B cell (primary cell): ENCODE data around the gene LITAFD. TPM values are rescaled to one million over a fixed set of nuclear protein-coding genes. Genes with fewer than 3 reads are reported as not detected.

Experiments used
- ATAC-seq: fragments of 200-7000 bp; cut with Tn5 transposase; one replicate; pipeline ENCODE4 v1.10.0; 2021; ENCODE audit warnings: low read depth, mild to moderate bottlenecking, moderate number of reproducible peaks, moderate library complexity
- CTCF ChIA-PET: fragments of 350-600 bp; sonication (Branson Sonifier 250); formaldehyde crosslinking; loops from one replicate; lab custom pipeline; 2021; ENCODE audit warnings: antibody characterized with exemption, inconsistent platforms; lab: Charles Lee
- POLR2A ChIA-PET: fragments of 350-600 bp; sonication (Branson Sonifier 250); formaldehyde crosslinking; loops from one replicate; lab custom pipeline; 2021; ENCODE audit warnings: antibody characterized with exemption; lab: Charles Lee
- DNase-seq: peaks from one replicate; pipeline ENCODE4 v3.0.0; 2013
- H2AFZ ChIP-seq: 2 replicates; pipeline ENCODE4 v1.6.1; 2012; ENCODE audit warnings: mild to moderate bottlenecking, low read depth, low read length; ENCODE audit not compliant: insufficient read depth, poor library complexity, severe bottlenecking
- H3K27ac ChIP-seq, 2 donors: 1 replicate in 1 of 2; 2 replicates in 1 of 2; pipeline ENCODE4 v1.5.1; 2012 to 2013; ENCODE audit warnings: low read length in 2 of 2, mild to moderate bottlenecking in 2 of 2, moderate library complexity in 1 of 2
- H3K27me3 ChIP-seq, 4 experiments: fragments of 200-600 bp in 1 of 4; sonication (generic) in 1 of 4; replicated peaks in 1 of 4; 1 replicate in 2 of 4; 2 replicates in 2 of 4; pipeline versions ENCODE4 v1.6.1 to v1.7.0; 2013 to 2016; ENCODE audit warnings: low read length in 3 of 4, mild to moderate bottlenecking in 2 of 4, mixed read lengths in 1 of 4, moderate library complexity in 1 of 4; ENCODE audit not compliant: insufficient read depth in 4 of 4, control insufficient read depth in 3 of 4; ENCODE audit errors: control extremely low read depth in 1 of 4
- H3K36me3 ChIP-seq, 2 experiments: replicated peaks in 1 of 2; 1 replicate in 1 of 2; 2 replicates in 1 of 2; pipeline versions ENCODE4 v1.6.1 to v1.7.1; 2013; ENCODE audit warnings: low read length in 1 of 2; ENCODE audit not compliant: insufficient read depth in 2 of 2, control insufficient read depth in 1 of 2; ENCODE audit errors: control extremely low read depth in 1 of 2, extremely low read depth in 1 of 2
- H3K4me1 ChIP-seq, 2 donors: fragments of 200-600 bp in 1 of 2; sonication (generic) in 1 of 2; 1 replicate in 1 of 2; 2 replicates in 1 of 2; pipeline versions ENCODE4 v1.5.1 to v1.6.1; 2013 to 2017; ENCODE audit warnings: low read length in 2 of 2; ENCODE audit not compliant: control insufficient read depth in 2 of 2, insufficient read depth in 2 of 2
- H3K4me2 ChIP-seq: replicated peaks from 2 replicates; pipeline ENCODE3; 2012; ENCODE audit warnings: mild to moderate bottlenecking, low read depth, low read length; ENCODE audit not compliant: poor library complexity, severe bottlenecking
- H3K4me3 ChIP-seq, 5 experiments: fragments of 200-600 bp in 1 of 5; sonication (generic) in 1 of 5; 1 replicate in 3 of 5; 2 replicates in 2 of 5; pipeline versions ENCODE4 v1.5.1 to v1.7.0; 2011 to 2016; ENCODE audit warnings: low read length in 4 of 5, mild to moderate bottlenecking in 4 of 5, low read depth in 2 of 5, control low read depth in 1 of 5, moderate library complexity in 1 of 5; ENCODE audit not compliant: insufficient read depth in 1 of 5; ENCODE audit errors: control extremely low read depth in 1 of 5, extremely low read depth in 1 of 5
- H3K79me2 ChIP-seq: fragments of 200-600 bp; sonication (generic); one replicate; pipeline ENCODE4 v1.6.0; 2016; ENCODE audit warnings: low read length; ENCODE audit not compliant: control insufficient read depth, insufficient read depth
- H3K9ac ChIP-seq: fragments of 200-600 bp; sonication (generic); 2 replicates; pipeline ENCODE4 v1.6.1; 2017; ENCODE audit warnings: mild to moderate bottlenecking, low read length, moderate library complexity
- H3K9me3 ChIP-seq, 3 donors: one replicate each; pipeline versions ENCODE4 v1.6.1 to v1.7.1; 2013; ENCODE audit warnings: low read length in 2 of 3; ENCODE audit not compliant: control insufficient read depth in 2 of 3, insufficient read depth in 1 of 3; ENCODE audit errors: control extremely low read depth in 1 of 3
- H4K20me1 ChIP-seq: 2 replicates; pipeline ENCODE4 v1.6.0; 2012; ENCODE audit warnings: mild to moderate bottlenecking, low read length; ENCODE audit not compliant: insufficient read depth, control insufficient read depth, poor library complexity, severe bottlenecking
- H3K27ac Mint-ChIP-seq: one replicate; pipeline ENCODE4 v1.8.0; 2021; ENCODE audit warnings: mixed read lengths
- H3K27me3 Mint-ChIP-seq: one replicate; pipeline ENCODE4 v1.8.0; 2021; ENCODE audit warnings: mixed read lengths
- H3K4me1 Mint-ChIP-seq: one replicate; pipeline ENCODE4 v1.8.0; 2021; ENCODE audit warnings: mixed read lengths
- H3K4me3 Mint-ChIP-seq: one replicate; pipeline ENCODE4 v1.8.0; 2021; ENCODE audit warnings: mixed read lengths
- H3K9me3 Mint-ChIP-seq: one replicate; pipeline ENCODE4 v1.8.0; 2022; ENCODE audit warnings: mixed read lengths; ENCODE audit not compliant: insufficient read depth
- EZH2 ChIP-seq: IDR thresholded peaks from 2 replicates; pipeline ENCODE4 v1.6.1; 2012; ENCODE audit warnings: borderline replicate concordance, low read depth, mild to moderate bottlenecking, moderate library complexity, low read length; ENCODE audit not compliant: insufficient read depth, poor library complexity, severe bottlenecking
- WGBS: methylation state at CpG from one replicate; pipeline ENCODE4 v1.1.5; 2013; ENCODE audit warnings: missing lambda C conversion rate; ENCODE audit not compliant: insufficient coverage; 5-methylcytosine and 5-hydroxymethylcytosine counted together
- intact Hi-C: fragments of 100-400 bp; cut with micrococcal nuclease; formaldehyde crosslinking; loops from one replicate; pipeline ENCODE4 v1.10.0; 2022
- polyA plus RNA-seq: library from polyadenylated mRNA; depleted of rRNA; stranded (reverse); fragments of >200 nt; gene quantifications from 2 replicates; pipeline ENCODE4 v1.2.3, GENCODE V29; 2012
- total RNA-seq, 2 donors: library from RNA; stranded (reverse); fragments of 120-200 nt in 1 of 2; gene quantifications; 1 replicate in 1 of 2; 2 replicates in 1 of 2; pipeline versions ENCODE4 v1.2.3 to v1.2.4, GENCODE V29; 2013 to 2022
- TF ChIP-seq, protein P1 (sequence below): fragments of 200-600 bp; IDR thresholded peaks from one replicate; pipeline ENCODE4 v1.8.0; 2022; ENCODE audit warnings: antibody characterized with exemption, mild to moderate bottlenecking

The LITAFD gene
- total and polyA plus RNA-seq, 2 donors (not counting 1 experiment from before 2014, with no cell fraction given) = not detected

DNA sequence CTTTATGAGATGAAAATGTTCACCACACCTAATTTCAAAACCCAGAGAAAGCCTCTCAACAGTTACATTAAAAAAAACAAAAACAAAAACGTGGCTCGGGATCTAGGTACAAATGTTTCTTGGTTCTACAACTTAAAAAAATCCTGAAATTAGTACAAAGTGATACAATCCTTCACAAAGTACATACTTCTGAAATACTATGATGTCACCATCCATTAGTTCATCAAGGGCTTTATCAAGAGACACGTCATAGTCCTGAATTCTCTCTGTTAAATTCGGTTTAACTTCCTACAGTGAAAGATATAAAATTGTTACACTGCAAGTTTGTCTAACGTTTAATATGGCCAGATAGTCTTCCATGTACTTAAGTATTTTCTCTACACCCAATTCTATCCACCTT lies 18.2 kb downstream of the LITAFD start:
- no peaks in the 10 kb centered on the region for H3K27me3 Mint-ChIP-seq
- no peak for DNase-seq
- no peak for ATAC-seq
- no peak overlapping the region for H3K27ac Mint-ChIP-seq
- H3K4me1 Mint-ChIP-seq = no peaks in the 10 kb centered on the region
- Histone ChIP-seq H4K20me1 (peaks cover 46% of the 10 kb centered on the region), H3K4me3 (no peak overlapping the region), H3K79me2 (peaks cover 7% of the 10 kb centered on the region), H2AFZ (no peak overlapping the region), H3K9me3 (no peaks in the 10 kb centered on the region), H3K27ac (no peak overlapping the region), H3K36me3 (peaks cover 2 to 92% of the 10 kb centered on the region in 2 experiments), H3K9ac (no peak overlapping the region), H3K27me3 (no peaks in the 10 kb centered on the region), H3K4me2 (no peak overlapping the region), H3K4me1 (no peaks in the 10 kb centered on the region)
- ChIA-PET CTCF (interaction anchor here (0.7 to 4.3 kb wide), 3 partner anchors 36 to 233 kb away, joined by 5 to 12 read pairs (median 6); no protein-coding TSS in a partner anchor), POLR2A (no interaction called here)
- no peak overlapping the region for H3K4me3 Mint-ChIP-seq
- no peaks in the 10 kb centered on the region for H3K9me3 Mint-ChIP-seq
- TF ChIP-seq, protein P1, sequence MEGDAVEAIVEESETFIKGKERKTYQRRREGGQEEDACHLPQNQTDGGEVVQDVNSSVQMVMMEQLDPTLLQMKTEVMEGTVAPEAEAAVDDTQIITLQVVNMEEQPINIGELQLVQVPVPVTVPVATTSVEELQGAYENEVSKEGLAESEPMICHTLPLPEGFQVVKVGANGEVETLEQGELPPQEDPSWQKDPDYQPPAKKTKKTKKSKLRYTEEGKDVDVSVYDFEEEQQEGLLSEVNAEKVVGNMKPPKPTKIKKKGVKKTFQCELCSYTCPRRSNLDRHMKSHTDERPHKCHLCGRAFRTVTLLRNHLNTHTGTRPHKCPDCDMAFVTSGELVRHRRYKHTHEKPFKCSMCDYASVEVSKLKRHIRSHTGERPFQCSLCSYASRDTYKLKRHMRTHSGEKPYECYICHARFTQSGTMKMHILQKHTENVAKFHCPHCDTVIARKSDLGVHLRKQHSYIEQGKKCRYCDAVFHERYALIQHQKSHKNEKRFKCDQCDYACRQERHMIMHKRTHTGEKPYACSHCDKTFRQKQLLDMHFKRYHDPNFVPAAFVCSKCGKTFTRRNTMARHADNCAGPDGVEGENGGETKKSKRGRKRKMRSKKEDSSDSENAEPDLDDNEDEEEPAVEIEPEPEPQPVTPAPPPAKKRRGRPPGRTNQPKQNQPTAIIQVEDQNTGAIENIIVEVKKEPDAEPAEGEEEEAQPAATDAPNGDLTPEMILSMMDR = no peak
- TF ChIP-seq EZH2 = no peak
- intact Hi-C loops = no loop called here
- WGBS = 100% methylated on average over 2 of the region's 5 CpGs

DNA sequence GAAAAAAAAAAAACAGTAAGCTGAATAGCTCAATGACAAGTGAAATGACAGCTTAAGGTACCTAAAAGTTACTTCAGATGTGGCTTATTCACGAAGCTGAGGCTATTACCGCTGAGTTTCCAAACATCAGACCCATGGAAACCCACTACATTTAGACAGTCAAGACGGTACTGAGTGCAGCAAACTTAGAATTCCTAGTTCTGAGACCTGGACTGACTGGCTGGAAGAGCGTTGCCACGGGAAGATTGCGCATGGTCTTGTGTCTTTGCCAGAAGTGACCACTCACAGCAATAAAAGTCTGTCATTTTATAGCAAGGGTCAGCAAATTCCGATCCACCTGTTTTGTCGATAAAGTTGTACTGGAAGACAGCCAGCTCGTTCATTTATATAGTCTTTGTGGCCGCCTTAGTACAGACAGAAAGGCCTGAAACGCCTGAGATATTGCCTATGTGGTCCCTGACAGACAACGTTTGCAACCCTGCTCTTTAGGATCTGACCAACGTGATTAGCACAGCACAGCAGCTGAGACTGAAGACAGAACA lies 19.2 kb downstream of the LITAFD start:
- H3K4me2 ChIP-seq = no peak overlapping the region
- no peak for ATAC-seq
- peaks cover 51% of the 10 kb centered on the region for H4K20me1 ChIP-seq
- H3K36me3 ChIP-seq = peaks cover 2 to 94% of the 10 kb centered on the region in 2 experiments
- no peak overlapping the region for H3K27ac ChIP-seq
- ChIA-PET CTCF (interaction anchor here (1.1 to 4.3 kb wide), 3 partner anchors 35 to 107 kb away, joined by 5 to 12 read pairs (median 6); no protein-coding TSS in a partner anchor), POLR2A (no interaction called here)
- no peak overlapping the region for H3K9ac ChIP-seq
- no peak overlapping the region for H3K4me3 ChIP-seq
- no peaks in the 10 kb centered on the region for H3K27me3 Mint-ChIP-seq
- no peaks in the 10 kb centered on the region for H3K4me1 Mint-ChIP-seq
- 88% methylated on average over 12 of the region's 13 CpGs for WGBS
- H2AFZ ChIP-seq = no peak overlapping the region
- no peak for DNase-seq
- no peak overlapping the region for H3K4me3 Mint-ChIP-seq
- H3K4me1 ChIP-seq = no peaks in the 10 kb centered on the region
- H3K27ac Mint-ChIP-seq = no peak overlapping the region
- no peak for TF ChIP-seq EZH2
- TF ChIP-seq, protein P1 = no peak
- peaks cover 15% of the 10 kb centered on the region for H3K79me2 ChIP-seq
- H3K27me3 ChIP-seq = no peaks in the 10 kb centered on the region
- intact Hi-C loops = no loop called here
- H3K9me3 Mint-ChIP-seq = no peaks in the 10 kb centered on the region
- no peaks in the 10 kb centered on the region for H3K9me3 ChIP-seq
